Measurements from ENCODE around the gene SPATA25.
"Not testable (repeated sequence)": the region's sequence is repeated elsewhere in the genome, so short reads cannot be mapped to it uniquely, and the experiment has no call there.

DNA sequence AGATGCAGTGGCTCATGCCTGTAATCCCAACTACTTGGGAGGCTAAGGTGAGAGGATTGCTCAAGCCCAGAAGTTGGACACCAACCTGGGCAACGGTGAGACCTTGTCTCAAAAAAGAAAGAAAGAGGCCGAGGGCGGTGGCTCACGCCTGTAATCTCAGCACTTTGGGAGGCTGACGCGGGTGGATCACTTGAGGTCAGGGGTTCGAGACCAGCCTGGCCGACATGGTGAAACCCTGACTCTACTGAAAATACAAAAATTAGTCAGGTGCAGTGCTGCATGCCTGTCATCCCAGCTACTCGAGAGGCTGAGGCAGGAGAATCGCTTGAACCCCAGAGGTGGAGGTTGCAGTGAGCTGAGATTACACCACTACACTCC lies 13.3 kb downstream of the SPATA25 start:
- TF ChIP-seq POLR2AphosphoS5 (IDR thresholded peaks at IDR 0.05; ENCODE audit: low read depth, low read length), result not testable (repeated sequence)
- TF ChIP-seq, protein P1, sequence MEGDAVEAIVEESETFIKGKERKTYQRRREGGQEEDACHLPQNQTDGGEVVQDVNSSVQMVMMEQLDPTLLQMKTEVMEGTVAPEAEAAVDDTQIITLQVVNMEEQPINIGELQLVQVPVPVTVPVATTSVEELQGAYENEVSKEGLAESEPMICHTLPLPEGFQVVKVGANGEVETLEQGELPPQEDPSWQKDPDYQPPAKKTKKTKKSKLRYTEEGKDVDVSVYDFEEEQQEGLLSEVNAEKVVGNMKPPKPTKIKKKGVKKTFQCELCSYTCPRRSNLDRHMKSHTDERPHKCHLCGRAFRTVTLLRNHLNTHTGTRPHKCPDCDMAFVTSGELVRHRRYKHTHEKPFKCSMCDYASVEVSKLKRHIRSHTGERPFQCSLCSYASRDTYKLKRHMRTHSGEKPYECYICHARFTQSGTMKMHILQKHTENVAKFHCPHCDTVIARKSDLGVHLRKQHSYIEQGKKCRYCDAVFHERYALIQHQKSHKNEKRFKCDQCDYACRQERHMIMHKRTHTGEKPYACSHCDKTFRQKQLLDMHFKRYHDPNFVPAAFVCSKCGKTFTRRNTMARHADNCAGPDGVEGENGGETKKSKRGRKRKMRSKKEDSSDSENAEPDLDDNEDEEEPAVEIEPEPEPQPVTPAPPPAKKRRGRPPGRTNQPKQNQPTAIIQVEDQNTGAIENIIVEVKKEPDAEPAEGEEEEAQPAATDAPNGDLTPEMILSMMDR (IDR thresholded peaks at IDR 0.05), result not testable (repeated sequence)
